ENCODE measurements around the gene CCDC7. TPM values are rescaled to one million over a fixed set of nuclear protein-coding genes. Genes with fewer than 3 reads are reported as not detected.

CCDC7 gene
- total RNA-seq, 1 experiment from 2014 or later, result 6.3 TPM

- Mint-ChIP-seq H3K27ac (ENCODE audit: low read depth, unreplicated experiment) (no peak overlapping the region), H3K4me1 (ENCODE audit: insufficient read depth, unreplicated experiment) (peaks cover 7% of the 10 kb centered on the region), H3K9me3 (ENCODE audit: unreplicated experiment) (no peaks in the 10 kb centered on the region), H3K27me3 (ENCODE audit: insufficient read depth, unreplicated experiment) (no peaks in the 10 kb centered on the region), H3K36me3 (ENCODE audit: insufficient read depth, unreplicated experiment) (no peaks in the 10 kb centered on the region), H3K4me3 (ENCODE audit: unreplicated experiment) (no peak overlapping the region)
- no peak for DNase-seq (ENCODE audit: unreplicated experiment)
- ChIA-PET CTCF (no interaction called here), POLR2A (interaction anchor here (0.9 kb wide), 1 partner anchor 11 kb away, joined by 3 read pairs; no protein-coding TSS in a partner anchor)
- intact Hi-C loops (cut with micrococcal nuclease), result no loop called here
- TF ChIP-seq CTCF (IDR thresholded peaks at IDR 0.05; ENCODE audit: unreplicated experiment), result no peak
- no TSS peak for BruUV-seq (replicated peaks)
Observed at GRCh38 chr10:32417911-32418547, 27.9 kb upstream of the CCDC7 start.

DNA sequence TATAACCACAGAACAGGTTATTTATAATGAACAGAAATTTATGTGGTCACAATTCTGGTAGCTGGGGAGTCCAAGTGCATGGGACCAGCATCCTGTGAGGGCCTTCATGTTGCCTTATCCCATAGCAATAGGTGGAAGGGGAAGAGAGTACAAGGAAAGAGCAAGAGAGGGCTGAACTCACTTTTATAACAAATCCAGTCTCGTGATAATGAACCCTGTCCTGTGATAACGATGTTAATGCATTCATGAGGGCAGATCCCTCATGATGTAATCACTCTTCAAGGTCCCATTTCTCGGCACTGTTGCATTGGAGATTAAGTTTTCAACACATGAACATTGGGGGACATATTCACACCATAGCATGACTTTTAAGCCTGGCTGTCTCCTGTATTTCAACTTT is 27.4 kb upstream of the CCDC7 start:
- DNase-seq (ENCODE audit: unreplicated experiment), result no peak
- Mint-ChIP-seq H3K9me3 (ENCODE audit: unreplicated experiment) (peaks cover 1% of the 10 kb centered on the region), H3K27ac (ENCODE audit: low read depth, unreplicated experiment) (no peak overlapping the region), H3K4me1 (ENCODE audit: insufficient read depth, unreplicated experiment) (peaks cover 3% of the 10 kb centered on the region), H3K4me3 (ENCODE audit: unreplicated experiment) (no peak overlapping the region), H3K27me3 (ENCODE audit: insufficient read depth, unreplicated experiment) (no peaks in the 10 kb centered on the region), H3K36me3 (ENCODE audit: insufficient read depth, unreplicated experiment) (no peaks in the 10 kb centered on the region)
- BruUV-seq (replicated peaks), result no TSS peak
- no peak for TF ChIP-seq CTCF (IDR thresholded peaks at IDR 0.05; ENCODE audit: unreplicated experiment)
- ChIA-PET CTCF (no interaction called here), POLR2A (interaction anchor here (0.9 kb wide), 1 partner anchor 12 kb away, joined by 3 read pairs; no protein-coding TSS in a partner anchor)
- intact Hi-C loops (cut with micrococcal nuclease), result no loop called here

DNA sequence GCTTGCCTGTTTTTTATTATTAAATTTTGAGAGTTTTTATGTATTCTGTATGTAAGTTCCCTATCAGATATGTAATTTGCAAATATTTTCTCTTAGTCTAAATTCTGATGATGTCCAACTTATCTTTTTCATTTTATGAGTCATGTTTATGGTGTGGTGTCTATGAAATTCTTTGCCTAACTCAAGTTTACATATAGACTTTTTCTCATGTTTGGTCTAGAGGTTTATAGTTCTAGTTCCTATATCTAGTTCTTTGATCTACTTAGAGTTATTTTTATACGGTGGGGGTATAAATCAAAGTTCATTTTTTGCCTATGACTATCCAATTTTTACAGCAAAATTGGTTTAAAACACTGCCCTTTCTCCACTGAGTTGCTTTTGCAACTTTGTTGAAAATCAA is 26.3 kb upstream of the CCDC7 start:
- no peak overlapping the region for H3K4me3 Mint-ChIP-seq (ENCODE audit: unreplicated experiment)
- no peaks in the 10 kb centered on the region for H3K4me1 Mint-ChIP-seq (ENCODE audit: insufficient read depth, unreplicated experiment)
- intact Hi-C loops (cut with micrococcal nuclease), result no loop called here
- no peak for DNase-seq (ENCODE audit: unreplicated experiment)
- no TSS peak for BruUV-seq (replicated peaks)
- ChIA-PET CTCF (no interaction called here), POLR2A (interaction anchor here (1.0 kb wide), 1 partner anchor 41 kb away, joined by 4 read pairs; no protein-coding TSS in a partner anchor)
- no peaks in the 10 kb centered on the region for H3K36me3 Mint-ChIP-seq (ENCODE audit: insufficient read depth, unreplicated experiment)
- H3K27ac Mint-ChIP-seq (ENCODE audit: low read depth, unreplicated experiment), result no peak overlapping the region
- no peak for TF ChIP-seq CTCF (IDR thresholded peaks at IDR 0.05; ENCODE audit: unreplicated experiment)
- H3K9me3 Mint-ChIP-seq (ENCODE audit: unreplicated experiment), result peaks cover 12% of the 10 kb centered on the region
- no peaks in the 10 kb centered on the region for H3K27me3 Mint-ChIP-seq (ENCODE audit: insufficient read depth, unreplicated experiment)

GRCh38 chr10:32426186-32426585 is 19.8 kb upstream of the CCDC7 start:
- BruUV-seq (replicated peaks), result no TSS peak
- no peaks in the 10 kb centered on the region for H3K27me3 Mint-ChIP-seq (ENCODE audit: insufficient read depth, unreplicated experiment)
- no peaks in the 10 kb centered on the region for H3K4me1 Mint-ChIP-seq (ENCODE audit: insufficient read depth, unreplicated experiment)
- no peak overlapping the region for H3K4me3 Mint-ChIP-seq (ENCODE audit: unreplicated experiment)
- no peak overlapping the region for H3K27ac Mint-ChIP-seq (ENCODE audit: low read depth, unreplicated experiment)
- TF ChIP-seq CTCF (IDR thresholded peaks at IDR 0.05; ENCODE audit: unreplicated experiment), result no peak
- CTCF ChIA-PET, result interaction anchor here (1.1 kb wide), 1 partner anchor 48 kb away, joined by 3 read pairs; no protein-coding TSS in a partner anchor
- intact Hi-C loops (cut with micrococcal nuclease), result no loop called here
- H3K9me3 Mint-ChIP-seq (ENCODE audit: unreplicated experiment), result peaks cover 13% of the 10 kb centered on the region
- POLR2A ChIA-PET, result no interaction called here
- H3K36me3 Mint-ChIP-seq (ENCODE audit: insufficient read depth, unreplicated experiment), result no peaks in the 10 kb centered on the region
- no peak for DNase-seq (ENCODE audit: unreplicated experiment)

All from MCF 10A (cell line).